ENCODE data around the gene AP1M1.

AP1M1 gene

DNA sequence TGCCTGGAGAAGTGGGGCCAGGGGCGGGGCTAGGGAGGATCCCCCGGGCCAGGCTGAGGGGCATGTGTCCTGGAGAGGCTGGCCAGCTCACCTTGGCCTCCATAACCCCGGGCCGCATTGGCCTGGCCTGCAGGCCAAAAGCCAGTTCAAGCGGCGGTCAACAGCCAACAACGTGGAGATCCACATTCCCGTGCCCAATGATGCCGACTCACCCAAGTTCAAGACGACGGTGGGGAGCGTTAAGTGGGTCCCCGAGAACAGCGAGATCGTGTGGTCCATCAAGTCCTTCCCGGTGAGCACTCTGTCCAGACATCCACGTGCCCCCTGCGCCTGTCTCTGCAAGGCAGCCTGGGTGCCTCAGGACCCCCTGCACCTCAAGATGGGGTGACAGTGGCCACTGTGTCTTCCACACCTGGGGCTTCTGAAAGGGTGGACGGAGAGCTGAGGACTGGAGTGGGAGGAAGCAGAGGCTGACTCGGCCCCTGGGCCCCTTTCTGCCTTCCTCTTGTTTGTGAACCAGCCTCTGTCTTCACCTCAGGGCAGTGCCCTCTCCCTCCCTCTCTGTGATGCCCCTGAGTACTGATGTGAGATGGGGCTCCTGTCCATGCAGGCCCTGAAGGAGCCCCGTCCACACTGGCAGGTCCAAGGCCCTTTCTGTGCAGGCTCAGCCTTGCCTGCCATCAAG is 31.1 kb downstream of the AP1M1 start:
- peak overlapping the region; percentile 50 for H3K27ac ChIP-seq
- ChIA-PET POLR2A (ENCODE audit: low non-redundant PET) (interaction anchor here (0.6 kb wide), 1 partner anchor 72 kb away, joined by 6 read pairs; no protein-coding TSS in a partner anchor), CTCF (interaction anchor here (0.6 to 1.0 kb wide), 2 partner anchors 19 to 1137 kb away, joined by 4 to 8 read pairs; no protein-coding TSS in a partner anchor)
- no peak for DNase-seq (ENCODE audit: low spot score)
- TF ChIP-seq CTCF (conservative IDR thresholded peaks at IDR 0.05; ENCODE audit: low read depth), result no peak

DNA sequence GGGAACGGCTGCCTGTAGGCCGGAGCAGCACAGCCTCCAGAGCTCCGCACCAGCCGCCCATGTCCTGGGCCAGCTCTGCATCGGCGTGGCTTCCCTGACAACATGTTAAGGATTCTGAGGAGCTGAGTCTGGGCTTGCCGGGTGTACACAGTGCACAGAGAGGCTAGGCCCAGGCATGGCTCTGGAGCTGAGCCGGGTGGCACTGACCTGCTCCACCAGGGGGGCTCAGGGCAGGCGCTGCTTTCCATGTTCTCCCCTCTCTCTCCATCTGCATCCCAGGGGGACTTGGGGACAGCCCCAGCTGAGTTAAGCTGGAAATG is 31.6 kb downstream of the AP1M1 start:
- ChIA-PET CTCF (interaction anchor here (0.6 to 1.0 kb wide), 2 partner anchors 19 to 1138 kb away, joined by 4 to 8 read pairs; no protein-coding TSS in a partner anchor), POLR2A (ENCODE audit: low non-redundant PET) (interaction anchor here (0.6 kb wide), 1 partner anchor 73 kb away, joined by 6 read pairs; no protein-coding TSS in a partner anchor)
- DNase-seq (ENCODE audit: low spot score), result no peak
- no peak for TF ChIP-seq CTCF (conservative IDR thresholded peaks at IDR 0.05; ENCODE audit: low read depth)
- H3K27ac ChIP-seq, result peak overlapping the region; percentile 50

- DNase-seq (ENCODE audit: low spot score), result no peak
- peak overlapping the region; percentile 10; the same call in 1 of the 2 replicates for H3K27ac ChIP-seq
- ChIA-PET CTCF (no interaction called here), POLR2A (ENCODE audit: low non-redundant PET) (no interaction called here)
- no peak for TF ChIP-seq CTCF (conservative IDR thresholded peaks at IDR 0.05; ENCODE audit: low read depth)
These were observed 34.4 kb downstream of the AP1M1 start for GRCh38 chr19:16232127-16232526.

DNA sequence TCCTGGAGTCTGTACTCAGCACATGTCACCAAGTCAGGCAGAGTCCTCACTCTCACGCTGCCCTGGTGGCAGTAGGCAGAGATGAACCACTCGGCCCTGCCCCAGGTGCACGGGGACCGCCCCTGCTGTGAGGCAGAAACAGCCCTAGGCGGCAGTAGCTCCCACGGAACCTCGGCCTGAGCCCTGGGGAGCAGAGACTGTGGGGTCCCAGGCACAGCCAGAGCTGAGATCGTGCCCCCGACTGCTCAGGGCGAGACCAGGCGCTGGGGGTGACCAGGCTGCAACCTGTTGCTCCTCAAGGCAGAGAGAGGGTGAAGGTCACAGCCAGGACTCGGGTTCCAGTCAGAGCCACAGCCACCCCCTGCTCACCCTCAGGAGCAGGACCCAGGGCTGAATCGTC is 34.9 kb downstream of the AP1M1 start:
- DNase-seq (ENCODE audit: low spot score), result no peak
- H3K27ac ChIP-seq, result peak overlapping the region; percentile 10; the same call in 1 of the 2 replicates
- ChIA-PET CTCF (no interaction called here), POLR2A (ENCODE audit: low non-redundant PET) (no interaction called here)
- no peak for TF ChIP-seq CTCF (conservative IDR thresholded peaks at IDR 0.05; ENCODE audit: low read depth)

GRCh38 chr19:16233081-16233776 is 35.5 kb downstream of the AP1M1 start:
- CTCF ChIA-PET, result no interaction called here

More at GRCh38 chr19:16233081-16233776, 35.5 kb downstream of the AP1M1 start:
- TF ChIP-seq CTCF (conservative IDR thresholded peaks at IDR 0.05; ENCODE audit: low read depth), result no peak
- POLR2A ChIA-PET (ENCODE audit: low non-redundant PET), result no interaction called here
- H3K27ac ChIP-seq, result peak overlapping the region; percentile 10; the same call in 1 of the 2 replicates
- no peak for DNase-seq (ENCODE audit: low spot score)

All from RWPE1 (cell line).